ENCODE data around the gene CDH13.

CDH13 gene

GRCh38 chr16:83615141-83615952, 988.6 kb downstream of the CDH13 start:
- no peak for DNase-seq (ENCODE audit: low read depth in 1 of 2, low spot score in 1 of 2)
- no peak for TF ChIP-seq GABPA (IDR thresholded peaks at IDR 0.05; ENCODE audit: low read depth)
- TF ChIP-seq, protein P1, sequence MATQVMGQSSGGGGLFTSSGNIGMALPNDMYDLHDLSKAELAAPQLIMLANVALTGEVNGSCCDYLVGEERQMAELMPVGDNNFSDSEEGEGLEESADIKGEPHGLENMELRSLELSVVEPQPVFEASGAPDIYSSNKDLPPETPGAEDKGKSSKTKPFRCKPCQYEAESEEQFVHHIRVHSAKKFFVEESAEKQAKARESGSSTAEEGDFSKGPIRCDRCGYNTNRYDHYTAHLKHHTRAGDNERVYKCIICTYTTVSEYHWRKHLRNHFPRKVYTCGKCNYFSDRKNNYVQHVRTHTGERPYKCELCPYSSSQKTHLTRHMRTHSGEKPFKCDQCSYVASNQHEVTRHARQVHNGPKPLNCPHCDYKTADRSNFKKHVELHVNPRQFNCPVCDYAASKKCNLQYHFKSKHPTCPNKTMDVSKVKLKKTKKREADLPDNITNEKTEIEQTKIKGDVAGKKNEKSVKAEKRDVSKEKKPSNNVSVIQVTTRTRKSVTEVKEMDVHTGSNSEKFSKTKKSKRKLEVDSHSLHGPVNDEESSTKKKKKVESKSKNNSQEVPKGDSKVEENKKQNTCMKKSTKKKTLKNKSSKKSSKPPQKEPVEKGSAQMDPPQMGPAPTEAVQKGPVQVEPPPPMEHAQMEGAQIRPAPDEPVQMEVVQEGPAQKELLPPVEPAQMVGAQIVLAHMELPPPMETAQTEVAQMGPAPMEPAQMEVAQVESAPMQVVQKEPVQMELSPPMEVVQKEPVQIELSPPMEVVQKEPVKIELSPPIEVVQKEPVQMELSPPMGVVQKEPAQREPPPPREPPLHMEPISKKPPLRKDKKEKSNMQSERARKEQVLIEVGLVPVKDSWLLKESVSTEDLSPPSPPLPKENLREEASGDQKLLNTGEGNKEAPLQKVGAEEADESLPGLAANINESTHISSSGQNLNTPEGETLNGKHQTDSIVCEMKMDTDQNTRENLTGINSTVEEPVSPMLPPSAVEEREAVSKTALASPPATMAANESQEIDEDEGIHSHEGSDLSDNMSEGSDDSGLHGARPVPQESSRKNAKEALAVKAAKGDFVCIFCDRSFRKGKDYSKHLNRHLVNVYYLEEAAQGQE (IDR thresholded peaks at IDR 0.05; ENCODE audit: insufficient replicate concordance, low read depth) = no peak
- no peak for TF ChIP-seq SPI1 (IDR thresholded peaks at IDR 0.05; ENCODE audit: borderline replicate concordance, low read depth)
- TF ChIP-seq, protein P2, sequence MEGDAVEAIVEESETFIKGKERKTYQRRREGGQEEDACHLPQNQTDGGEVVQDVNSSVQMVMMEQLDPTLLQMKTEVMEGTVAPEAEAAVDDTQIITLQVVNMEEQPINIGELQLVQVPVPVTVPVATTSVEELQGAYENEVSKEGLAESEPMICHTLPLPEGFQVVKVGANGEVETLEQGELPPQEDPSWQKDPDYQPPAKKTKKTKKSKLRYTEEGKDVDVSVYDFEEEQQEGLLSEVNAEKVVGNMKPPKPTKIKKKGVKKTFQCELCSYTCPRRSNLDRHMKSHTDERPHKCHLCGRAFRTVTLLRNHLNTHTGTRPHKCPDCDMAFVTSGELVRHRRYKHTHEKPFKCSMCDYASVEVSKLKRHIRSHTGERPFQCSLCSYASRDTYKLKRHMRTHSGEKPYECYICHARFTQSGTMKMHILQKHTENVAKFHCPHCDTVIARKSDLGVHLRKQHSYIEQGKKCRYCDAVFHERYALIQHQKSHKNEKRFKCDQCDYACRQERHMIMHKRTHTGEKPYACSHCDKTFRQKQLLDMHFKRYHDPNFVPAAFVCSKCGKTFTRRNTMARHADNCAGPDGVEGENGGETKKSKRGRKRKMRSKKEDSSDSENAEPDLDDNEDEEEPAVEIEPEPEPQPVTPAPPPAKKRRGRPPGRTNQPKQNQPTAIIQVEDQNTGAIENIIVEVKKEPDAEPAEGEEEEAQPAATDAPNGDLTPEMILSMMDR (IDR thresholded peaks at IDR 0.05; ENCODE audit: insufficient read depth, low read length) = no peak
- TF ChIP-seq POLR2AphosphoS5 (IDR thresholded peaks at IDR 0.05; ENCODE audit: low read depth) = no peak

GRCh38 chr16:83615953-83616350, 989.2 kb downstream of the CDH13 start:
- DNase-seq (ENCODE audit: low read depth in 1 of 2, low spot score in 1 of 2) = no peak
- Histone ChIP-seq H3K27ac (replicated peaks) (no peak overlapping the region), H3K27me3 (ENCODE audit: insufficient read depth, poor library complexity, severe bottlenecking) (no peaks in the 10 kb centered on the region), H3K4me3 (replicated peaks; ENCODE audit: insufficient read depth, low read length) (no peak overlapping the region)
- TF ChIP-seq GABPA (IDR thresholded peaks at IDR 0.05; ENCODE audit: low read depth) (no peak), SPI1 (IDR thresholded peaks at IDR 0.05; ENCODE audit: borderline replicate concordance, low read depth) (no peak), POLR2AphosphoS5 (IDR thresholded peaks at IDR 0.05; ENCODE audit: low read depth) (no peak)
- TF ChIP-seq, protein P1 (IDR thresholded peaks at IDR 0.05; ENCODE audit: insufficient replicate concordance, low read depth) = no peak
- TF ChIP-seq, protein P2 (IDR thresholded peaks at IDR 0.05; ENCODE audit: insufficient read depth, low read length) = no peak

More at GRCh38 chr16:83615141-83615952, 988.6 kb downstream of the CDH13 start:
- no peak overlapping the region for H3K4me3 ChIP-seq (replicated peaks; ENCODE audit: insufficient read depth, low read length)
- H3K27me3 ChIP-seq (ENCODE audit: insufficient read depth, poor library complexity, severe bottlenecking) = peaks cover 2% of the 10 kb centered on the region
- H3K27ac ChIP-seq (replicated peaks) = no peak overlapping the region

- Histone ChIP-seq H3K27me3 (ENCODE audit: insufficient read depth, poor library complexity, severe bottlenecking) (no peaks in the 10 kb centered on the region), H3K4me3 (replicated peaks; ENCODE audit: insufficient read depth, low read length) (no peak overlapping the region), H3K27ac (replicated peaks) (no peak overlapping the region)
- DNase-seq (ENCODE audit: low read depth in 1 of 2, low spot score in 1 of 2) = no peak
- TF ChIP-seq GABPA (IDR thresholded peaks at IDR 0.05; ENCODE audit: low read depth) = no peak
- no peak for TF ChIP-seq SPI1 (IDR thresholded peaks at IDR 0.05; ENCODE audit: borderline replicate concordance, low read depth)
- TF ChIP-seq POLR2AphosphoS5 (IDR thresholded peaks at IDR 0.05; ENCODE audit: low read depth) = no peak
- TF ChIP-seq, protein P1 (IDR thresholded peaks at IDR 0.05; ENCODE audit: insufficient replicate concordance, low read depth) = no peak
- TF ChIP-seq, protein P2 (IDR thresholded peaks at IDR 0.05; ENCODE audit: insufficient read depth, low read length) = no peak
Measured at GRCh38 chr16:83619381-83620150, 992.8 kb downstream of the CDH13 start.
